Stomach (tissue), 9 donors: ENCODE results near the gene PCDHGA1. TPM values are rescaled to one million over a fixed set of nuclear protein-coding genes. Genes with fewer than 3 reads are reported as not detected.
A peak's percentile ranks its signal among the peaks of the same experiment; 100 is the strongest.
"Not testable (repeated sequence)": the region's sequence is repeated elsewhere in the genome, so short reads cannot be mapped to it uniquely, and the experiment has no call there.

Experiments
- DNase-seq, 2 donors: peaks; one replicate each; pipeline versions ENCODE4 v3.0.0 to v3.0.0-alpha.2; 2013 to 2019
- H3K27ac ChIP-seq, 5 donors: fragments of 200-600 bp in 4 of 5; sonication (generic) in 4 of 5; one replicate each; pipeline ENCODE4 v1.5.1; 2013 to 2019; ENCODE audit warnings: mild to moderate bottlenecking in 1 of 5, moderate library complexity in 1 of 5
- H3K27me3 ChIP-seq, 3 donors: fragments of 200-600 bp; sonication (generic); one replicate each; pipeline ENCODE4 v1.5.1; 2017 to 2019; ENCODE audit warnings: mixed run types in 1 of 3
- H3K36me3 ChIP-seq, 4 donors: fragments of 200-600 bp; sonication (generic); 1 replicate in 3 of 4; 2 replicates in 1 of 4; pipeline ENCODE4 v1.5.1; 2016 to 2019
- H3K4me1 ChIP-seq, 4 donors: fragments of 200-600 bp; sonication (generic); one replicate each; pipeline ENCODE4 v1.5.1; 2016 to 2019
- H3K4me3 ChIP-seq, 4 donors: fragments of 200-600 bp; sonication (generic) in 3 of 4; one replicate each; pipeline ENCODE4 v1.5.1; 2016 to 2019; ENCODE audit warnings: mild to moderate bottlenecking in 1 of 4
- H3K9me3 ChIP-seq, 4 donors: fragments of 200-600 bp; sonication (generic); one replicate each; pipeline ENCODE4 v1.5.1; 2016 to 2019
- CTCF ChIP-seq, 7 experiments: fragments of 450-650 bp in 4 of 7; fragments of 200-600 bp in 3 of 7; sonication (generic) in 3 of 7; IDR thresholded peaks; one replicate each; pipeline ENCODE4 v1.5.1; 2016 to 2019; ENCODE audit warnings: antibody characterized with exemption in 7 of 7, control low read depth in 2 of 7, mild to moderate bottlenecking in 1 of 7
- EP300 ChIP-seq: sonication (generic); formaldehyde crosslinking; IDR thresholded peaks from one replicate; pipeline ENCODE4 v1.6.1; 2017; ENCODE audit warnings: antibody characterized with exemption
- POLR2A ChIP-seq, 4 donors: fragments of 450-650 bp; IDR thresholded peaks; one replicate each; pipeline ENCODE4 v1.6.1; 2016; ENCODE audit warnings: antibody characterized with exemption in 4 of 4, control low read depth in 2 of 4, mild to moderate bottlenecking in 1 of 4, moderate library complexity in 1 of 4
- POLR2AphosphoS5 ChIP-seq, 3 donors: sonication (generic); formaldehyde crosslinking; IDR thresholded peaks; one replicate each; pipeline ENCODE4 v1.6.1; 2016; ENCODE audit warnings: antibody characterized with exemption in 3 of 3
- WGBS, 5 donors: extraction: QIAGEN DNeasy Blood & Tissue Kit in 3 of 5; methylation state at CpG; one replicate each; pipeline versions ENCODE4 v1.1.5 to v1.1.7; 2013 to 2018; 5-methylcytosine and 5-hydroxymethylcytosine counted together
- intact Hi-C: fragments of 100-400 bp; cut with DNase I; formaldehyde crosslinking; loops from one replicate; pipeline ENCODE4 v1.15.1; 2023; ENCODE audit warnings: low total_unique reads
- polyA plus RNA-seq, 3 donors: library from polyadenylated mRNA; stranded (reverse); fragments of 200-250 nt; gene quantifications; one replicate each; pipeline ENCODE4 v1.2.3, GENCODE V29; 2013
- total RNA-seq, 5 donors: library from RNA; depleted of rRNA; stranded (reverse); fragments of >200 nt; gene quantifications; one replicate each; pipeline versions ENCODE4 v1.1.0 to v1.2.3, GENCODE V29; 2014 to 2016
- donor health status: healthy with polysubstance abuse.
- donor health status: Bipolar disorder and iron deficiency.
- donor health status: healthy.

PCDHGA1 gene
- total and polyA plus RNA-seq, 8 donors: 0.13 to 0.18 TPM; not detected in 6

GRCh38 chr5:141392429-141393198 lies 62.3 kb downstream of the PCDHGA1 start, which contains the start of gene PCDHGA8:
Gene PCDHGA8 (plus strand): TSS chr5:141392633. CDS start chr5:141392814, 181 bp downstream.
- Histone ChIP-seq H3K9me3 (peaks cover 50 to 98% (median 90%) of the 10 kb centered on the region in 4 donors), H3K4me1 (no peaks in the 10 kb centered on the region), H3K36me3 (peaks cover 0 to 16% (median 0%) of the 10 kb centered on the region in 4 donors), H3K4me3 (no peak within 1 kb of the TSS), H3K27me3 (peaks cover 0 to 80% (median 5%) of the 10 kb centered on the region in 3 donors), H3K27ac (no peak within 1 kb of the TSS)
- no peak for DNase-seq
- intact Hi-C loops: no loop called here
- 21 to 34% (median 28%) methylated on average over 35 to 38 of the region's 38 CpGs for WGBS, 5 donors
- no peak for TF ChIP-seq POLR2AphosphoS5 (IDR thresholded peaks at IDR 0.05)
- TF ChIP-seq CTCF (IDR thresholded peaks at IDR 0.05): no peak
- TF ChIP-seq POLR2A (IDR thresholded peaks at IDR 0.05): no peak
- no peak for TF ChIP-seq EP300

GRCh38 chr5:141393267-141393666 lies 63.0 kb downstream of the PCDHGA1 start:
- TF ChIP-seq EP300: no peak
- no peak for TF ChIP-seq POLR2AphosphoS5 (IDR thresholded peaks at IDR 0.05)
- no peak for TF ChIP-seq POLR2A (IDR thresholded peaks at IDR 0.05)
- TF ChIP-seq CTCF (IDR thresholded peaks at IDR 0.05): no peak

GRCh38 chr5:141394401-141395187 lies 64.3 kb downstream of the PCDHGA1 start:
- 36 to 38% (median 38%) methylated on average over 13 to 44 of the region's 53 CpGs for WGBS, 5 donors
- Histone ChIP-seq H3K9me3 (peaks cover 41 to 98% (median 90%) of the 10 kb centered on the region in 4 donors), H3K27me3 (peaks cover 0 to 80% (median 7%) of the 10 kb centered on the region in 3 donors), H3K36me3 (peaks cover 0 to 15% (median 0%) of the 10 kb centered on the region in 4 donors)
- H3K4me3 ChIP-seq, DNase-seq, H3K27ac ChIP-seq, H3K4me1 ChIP-seq, intact Hi-C loops: not testable (repeated sequence)

More at GRCh38 chr5:141393267-141393666, 63.0 kb downstream of the PCDHGA1 start:
- H3K27ac ChIP-seq: no peak overlapping the region
- intact Hi-C loops: no loop called here
- H3K4me1 ChIP-seq: no peaks in the 10 kb centered on the region
- peaks cover 49 to 98% (median 91%) of the 10 kb centered on the region in 4 donors for H3K9me3 ChIP-seq
- H3K27me3 ChIP-seq: peaks cover 0 to 80% (median 5%) of the 10 kb centered on the region in 3 donors
- no peak overlapping the region for H3K4me3 ChIP-seq
- 31 to 46% (median 34%) methylated on average over 21 of the region's 21 CpGs for WGBS, 5 donors
- peaks cover 0 to 16% (median 0%) of the 10 kb centered on the region in 4 donors for H3K36me3 ChIP-seq
- no peak for DNase-seq

DNA sequence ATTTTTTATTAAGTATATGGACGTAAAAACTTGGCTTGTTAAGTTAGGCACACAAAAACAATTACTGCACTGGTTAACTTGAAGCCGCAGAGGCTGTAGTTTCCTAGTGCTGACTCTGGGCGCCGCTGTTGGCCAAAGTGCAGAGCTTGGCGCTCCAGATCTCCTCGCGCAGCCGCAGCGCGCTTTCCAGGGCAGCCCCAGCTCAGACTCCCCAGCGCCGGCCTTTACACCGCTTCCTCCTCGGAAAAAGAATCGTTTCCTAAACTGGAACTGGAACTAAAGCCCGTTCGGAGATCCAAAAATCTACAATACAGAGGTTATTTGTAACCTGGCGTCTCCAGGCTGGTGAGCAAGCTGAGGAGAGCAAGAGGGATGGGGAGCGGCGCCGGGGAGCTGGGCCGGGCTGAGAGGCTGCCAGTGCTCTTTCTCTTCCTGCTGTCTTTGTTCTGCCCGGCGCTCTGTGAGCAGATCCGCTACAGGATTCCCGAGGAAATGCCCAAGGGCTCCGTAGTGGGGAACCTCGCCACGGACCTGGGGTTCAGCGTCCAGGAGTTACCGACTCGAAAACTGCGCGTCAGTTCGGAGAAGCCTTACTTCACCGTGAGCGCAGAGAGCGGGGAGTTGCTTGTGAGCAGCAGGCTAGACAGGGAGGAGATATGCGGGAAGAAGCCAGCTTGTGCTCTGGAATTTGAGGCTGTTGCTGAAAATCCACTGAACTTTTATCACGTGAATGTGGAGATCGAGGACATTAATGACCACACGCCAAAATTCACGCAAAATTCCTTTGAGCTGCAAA lies 67.6 kb downstream of the PCDHGA1 start, which contains the start of gene PCDHGB5:
TSS of gene PCDHGB5 (plus strand) at position 192 of the 796 bp plus-strand sequence. CDS start at position 373, 181 bp downstream.
- H3K4me1 ChIP-seq, H3K27ac ChIP-seq, intact Hi-C loops: not testable (repeated sequence)
- Histone ChIP-seq H3K4me3 (peak within 1 kb of the TSS; percentile 22 to 40 (median 24)), H3K36me3 (peaks cover 0 to 14% (median 0%) of the 10 kb centered on the region in 4 donors), H3K9me3 (peaks cover 44 to 94% (median 87%) of the 10 kb centered on the region in 4 donors), H3K27me3 (peaks cover 0 to 79% (median 14%) of the 10 kb centered on the region in 3 donors)
- DNase-seq: peak; percentile 43 to 62
- WGBS, 5 donors: 7 to 11% (median 9%) methylated on average over 21 to 25 of the region's 43 CpGs
- TF ChIP-seq CTCF (IDR thresholded peaks at IDR 0.05): peak in 4 of 7 experiments; percentile 25 to 41 (median 38)
